ENCODE data around the gene CERKL.

The CERKL gene

DNA sequence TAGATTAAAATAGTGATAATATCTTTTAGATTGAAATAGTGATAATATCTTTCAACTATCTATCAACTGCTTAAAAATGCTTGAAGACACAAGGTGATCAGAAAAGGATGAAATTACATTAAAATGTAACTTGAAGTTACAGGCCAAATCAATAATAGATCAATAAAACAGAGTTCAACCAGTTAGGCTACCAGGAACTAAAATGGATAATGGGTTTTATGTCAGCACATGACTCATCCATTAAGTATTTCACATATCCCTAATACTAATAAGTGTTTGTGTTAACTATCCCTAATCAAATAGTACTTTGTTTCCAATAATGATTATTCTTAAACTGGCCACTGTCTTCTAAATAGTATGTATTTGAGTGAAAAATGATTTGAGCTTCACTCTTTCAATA lies 33.7 kb downstream of the CERKL start:
- DNase-seq, result no peak

DNA sequence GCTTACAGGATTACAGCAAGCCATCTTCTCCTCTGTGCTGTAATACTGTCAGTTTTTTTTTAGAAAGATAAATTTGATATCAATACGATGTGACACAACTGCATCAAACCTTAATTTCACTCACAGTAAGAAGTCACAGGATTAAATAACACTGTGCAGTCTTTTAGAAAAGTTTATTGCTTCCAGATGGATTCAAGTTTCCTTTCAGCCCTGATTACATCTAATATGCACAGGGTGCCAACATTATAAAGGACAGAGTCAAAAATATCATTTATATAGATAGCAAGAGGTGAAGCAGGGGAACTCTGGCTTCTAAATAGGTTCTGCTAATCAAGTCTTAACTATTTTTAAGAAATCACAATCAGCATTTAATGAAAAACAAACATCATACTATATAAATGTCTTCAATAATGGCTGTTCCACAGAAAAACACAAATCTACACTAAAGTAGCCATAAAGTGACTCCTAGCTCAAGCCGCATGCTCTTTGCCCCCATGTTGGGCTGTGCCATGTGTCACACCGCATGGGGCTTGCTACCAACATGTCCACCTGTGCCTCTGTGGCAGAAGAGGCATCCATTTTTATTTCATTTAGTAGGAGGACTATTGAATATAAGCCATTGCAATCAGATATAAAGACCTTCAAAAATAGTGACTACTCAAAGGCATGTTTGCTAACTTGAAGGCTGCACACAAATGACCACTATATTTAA lies 35.0 kb downstream of the CERKL start:
- DNase-seq, result no peak

- DNase-seq, result no peak
These were observed 37.4 kb downstream of the CERKL start for GRCh38 chr2:181619516-181619915.

GRCh38 chr2:181616715-181617114 lies 40.2 kb downstream of the CERKL start:
- no peak for DNase-seq

DNA sequence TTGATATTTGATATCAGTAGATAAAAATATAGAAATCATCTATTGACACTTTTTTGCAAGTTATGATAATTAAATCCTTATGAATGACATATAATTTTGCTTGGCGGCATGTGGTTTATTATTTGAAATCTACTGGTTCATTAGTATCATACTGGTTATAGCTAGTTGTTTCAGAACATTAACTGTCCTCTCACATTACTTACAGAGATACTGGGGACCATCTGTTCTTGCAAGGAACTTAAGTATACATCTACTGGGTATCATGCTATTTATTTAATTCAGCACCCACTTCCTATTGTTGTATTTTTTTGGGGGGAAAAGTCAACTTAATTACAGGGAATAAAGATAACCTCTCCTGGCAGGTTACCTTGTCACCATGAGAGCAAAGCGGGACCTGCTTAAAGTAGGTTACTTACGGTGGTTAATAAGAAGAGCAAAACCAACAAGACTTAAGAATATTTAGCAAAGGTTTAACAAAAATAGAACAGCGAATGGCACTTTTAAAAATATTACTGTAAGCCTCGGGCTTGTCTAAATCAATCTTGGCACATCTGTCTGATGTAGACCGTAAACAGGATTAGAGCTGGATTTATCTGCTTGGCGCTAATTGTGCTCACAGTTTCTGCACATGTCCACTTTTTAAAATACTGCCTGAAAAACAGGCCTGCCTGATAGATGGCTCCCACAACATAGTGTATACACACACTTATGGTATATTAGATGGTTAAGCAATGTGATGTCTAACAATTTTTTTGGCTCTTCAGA lies 41.8 kb downstream of the CERKL start:
- no peak for DNase-seq

DNA sequence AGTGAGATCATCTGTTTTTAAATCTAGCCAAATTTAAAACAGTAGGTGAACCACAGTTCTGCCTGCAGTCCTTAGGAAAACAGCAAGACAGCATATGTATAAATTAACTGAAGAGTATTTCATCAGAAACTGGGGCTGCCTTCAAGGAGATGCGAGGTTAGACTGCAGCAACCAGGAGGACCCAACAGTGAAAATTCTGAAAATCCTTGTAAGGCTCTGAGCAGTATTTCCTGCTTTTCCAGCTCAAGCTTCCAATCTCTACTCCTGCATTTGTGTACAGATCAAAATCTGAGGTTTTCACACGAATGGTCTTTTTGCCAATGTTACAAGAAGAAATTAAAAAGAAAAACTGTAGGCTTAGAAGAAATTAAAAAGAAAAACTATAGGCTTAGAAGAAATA lies 43.7 kb downstream of the CERKL start:
- no peak for DNase-seq

DNA sequence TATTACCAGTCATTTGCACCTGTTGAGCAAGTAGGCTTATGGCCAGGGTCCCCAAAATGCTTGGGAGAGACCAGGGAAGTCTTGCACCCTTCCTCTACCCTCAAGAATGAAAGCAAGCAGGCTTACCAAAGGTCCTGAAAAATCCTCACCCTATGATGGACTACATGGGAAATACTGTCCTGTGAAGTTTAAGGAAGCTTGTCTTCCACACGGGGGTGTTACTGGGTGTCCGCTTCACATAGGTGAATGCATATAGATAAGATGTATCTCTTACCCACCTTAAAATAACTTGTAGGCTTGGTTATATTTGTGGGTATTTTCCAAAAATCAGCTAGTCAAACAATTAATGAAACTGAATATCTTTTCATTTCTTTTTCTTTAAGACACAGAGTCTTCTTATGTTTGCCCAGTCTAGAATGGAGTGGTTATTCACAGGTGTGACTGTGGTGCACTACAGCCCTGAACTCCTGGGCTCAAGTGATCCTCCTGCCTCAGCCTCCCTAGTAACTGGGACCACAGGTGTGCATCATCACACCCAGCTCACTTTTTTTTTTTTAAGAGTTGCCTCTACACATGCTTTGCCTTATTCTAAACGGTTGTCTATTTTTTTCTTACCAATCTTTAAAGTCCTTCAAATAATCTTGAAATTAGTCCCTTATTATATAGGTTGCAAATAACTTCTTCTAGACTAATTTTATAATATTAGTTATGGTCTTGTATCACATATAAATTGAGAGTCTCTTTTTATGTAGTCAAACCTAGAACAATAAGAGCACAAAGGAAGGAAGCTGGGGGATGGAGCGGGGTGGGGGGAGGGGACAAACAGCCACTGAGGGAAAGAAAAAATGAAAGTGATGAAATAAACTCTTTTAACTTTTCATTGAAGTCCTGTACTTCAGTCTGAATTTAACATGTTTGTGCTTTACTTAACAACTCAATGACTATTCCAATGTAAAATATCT lies 49.0 kb downstream of the CERKL start:
- no peak for DNase-seq

DNA sequence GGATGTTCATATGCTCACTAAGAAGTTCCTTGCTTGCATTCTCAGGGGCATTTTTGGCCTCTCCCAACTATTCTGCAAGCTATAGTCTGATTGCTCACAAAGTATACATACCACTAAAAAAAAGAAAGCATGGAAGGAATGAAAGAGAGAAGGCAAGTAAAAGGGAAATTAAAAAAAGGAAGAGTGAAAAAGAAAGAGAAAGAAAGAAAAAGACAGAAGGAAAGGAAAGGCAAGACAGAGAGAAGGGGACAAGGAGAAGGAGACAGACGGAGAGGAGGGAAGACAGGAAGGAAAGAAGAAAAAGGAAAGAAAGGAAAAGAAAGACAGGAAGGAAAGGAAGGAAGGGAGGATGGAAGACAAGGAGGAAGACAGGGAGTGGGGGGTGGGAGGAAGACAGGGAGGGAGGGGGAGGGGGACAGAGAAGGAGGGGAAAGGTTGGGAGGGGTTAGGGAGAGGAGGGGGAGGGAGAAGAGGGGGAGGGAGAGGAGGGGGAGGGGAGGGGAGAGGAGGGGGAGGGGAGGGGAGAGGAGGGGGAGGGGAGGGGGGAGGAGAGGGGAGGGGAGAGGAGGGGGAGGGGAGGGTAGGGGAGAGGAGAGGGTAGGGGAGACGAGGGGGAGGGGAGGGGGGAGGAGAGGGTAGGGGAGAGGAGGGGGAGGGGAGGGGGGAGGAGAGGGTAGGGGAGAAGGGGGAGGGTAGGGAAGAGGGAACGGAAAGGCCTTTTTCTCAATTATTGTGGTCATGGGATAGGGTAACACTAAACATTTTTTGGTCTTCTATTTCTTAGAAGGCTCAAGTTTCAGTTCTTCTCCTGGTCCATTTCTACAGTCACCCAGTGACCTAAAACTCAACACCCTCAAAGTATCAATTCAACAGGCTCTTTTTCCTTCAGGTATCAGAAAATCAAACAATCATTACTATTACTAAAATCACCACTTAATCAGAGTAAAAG lies 50.7 kb downstream of the CERKL start:
- no peak for DNase-seq

- DNase-seq, result no peak
These were observed 54.9 kb downstream of the CERKL start for GRCh38 chr2:181602017-181602416.

GRCh38 chr2:181596556-181596955 lies 60.3 kb downstream of the CERKL start:
- no peak for DNase-seq

- no peak for DNase-seq
These were observed 62.6 kb downstream of the CERKL start for GRCh38 chr2:181594322-181594721.

DNA sequence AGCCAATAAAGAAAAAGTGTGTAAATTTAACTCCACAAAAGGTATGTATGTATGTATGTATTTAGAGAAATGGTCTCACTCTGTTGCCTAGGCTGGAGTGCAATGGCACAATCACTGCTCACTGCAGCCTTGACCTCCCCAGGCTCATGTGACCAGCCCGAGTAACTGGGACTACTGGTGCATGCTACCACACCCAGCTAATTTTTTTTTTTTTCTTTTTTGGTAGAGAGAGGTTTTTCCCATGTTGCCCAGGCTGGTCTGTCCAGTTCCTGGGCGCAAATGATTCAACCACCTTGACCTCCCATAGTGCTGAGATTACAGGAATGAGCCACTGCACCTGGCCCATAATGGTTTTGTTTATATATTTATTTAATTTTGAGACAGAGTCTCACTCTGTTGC lies 67.1 kb downstream of the CERKL start:
- DNase-seq, result no peak

GRCh38 chr2:181588546-181588945 lies 68.4 kb downstream of the CERKL start:
- no peak for DNase-seq

DNA sequence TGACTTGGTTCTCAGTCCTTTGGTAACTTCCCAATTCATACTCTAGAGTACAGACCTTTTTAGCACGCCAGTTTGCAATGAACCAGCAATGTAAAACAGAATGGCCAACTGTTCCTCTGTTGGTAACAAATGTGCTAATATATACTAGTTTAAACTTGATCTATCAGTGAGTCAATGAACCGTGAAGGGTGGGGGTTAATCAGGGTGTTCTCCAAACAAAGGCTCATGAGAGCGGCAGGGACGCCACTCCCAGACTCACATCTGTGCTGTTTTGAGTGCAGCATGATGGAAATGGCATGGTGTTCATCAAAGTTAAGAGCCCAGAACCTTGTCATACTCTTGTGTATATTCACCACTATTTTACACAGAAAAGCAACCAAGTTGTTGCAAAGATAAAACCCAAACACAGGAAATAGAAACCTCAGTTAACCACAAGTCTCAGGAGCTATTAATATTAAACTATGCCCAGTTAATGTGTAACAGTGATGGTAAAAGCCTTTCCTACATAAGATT lies 70.3 kb downstream of the CERKL start:
- peak in 1 of 2 donors; percentile 16 for DNase-seq

GRCh38 chr2:181585732-181586131 lies 71.2 kb downstream of the CERKL start:
- no peak for DNase-seq

- no peak for DNase-seq
These were observed 75.4 kb downstream of the CERKL start for GRCh38 chr2:181581534-181581933.

- DNase-seq, result no peak
These were observed 78.1 kb downstream of the CERKL start for GRCh38 chr2:181578829-181579228.

GRCh38 chr2:181576431-181576830 lies 80.5 kb downstream of the CERKL start:
- DNase-seq, result no peak

GRCh38 chr2:181575650-181576025 lies 81.3 kb downstream of the CERKL start:
- DNase-seq, result no peak

DNA sequence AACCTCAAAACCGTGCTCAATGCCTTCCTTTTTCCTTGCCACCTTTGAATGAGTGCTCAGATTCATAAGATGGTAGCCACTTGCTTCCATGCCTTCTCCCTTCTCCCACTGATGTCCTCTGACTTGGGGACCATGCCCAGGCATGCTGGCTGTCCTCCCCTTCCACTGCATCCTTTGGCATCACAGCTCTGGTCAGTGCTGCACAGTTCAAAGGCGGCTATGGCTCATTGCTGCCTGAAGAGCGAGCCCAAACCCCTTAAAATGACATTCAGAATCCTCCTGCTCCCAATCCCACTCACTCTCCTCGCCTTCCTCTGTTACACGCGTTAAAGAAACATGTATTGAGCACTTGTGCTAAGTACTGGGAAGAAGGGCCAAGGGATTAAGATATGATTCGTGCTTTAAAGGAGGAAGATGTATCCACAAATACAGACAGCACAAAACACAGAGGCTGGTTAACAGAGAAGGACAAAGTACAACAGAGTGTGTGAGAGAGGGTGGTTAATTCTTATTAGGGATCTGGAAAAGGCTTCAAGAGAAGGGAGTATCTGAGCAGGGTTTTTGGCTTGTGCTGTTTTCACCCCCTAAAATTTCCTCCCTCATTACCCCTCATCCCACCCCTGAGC lies 81.8 kb downstream of the CERKL start:
- DNase-seq, result no peak

DNA sequence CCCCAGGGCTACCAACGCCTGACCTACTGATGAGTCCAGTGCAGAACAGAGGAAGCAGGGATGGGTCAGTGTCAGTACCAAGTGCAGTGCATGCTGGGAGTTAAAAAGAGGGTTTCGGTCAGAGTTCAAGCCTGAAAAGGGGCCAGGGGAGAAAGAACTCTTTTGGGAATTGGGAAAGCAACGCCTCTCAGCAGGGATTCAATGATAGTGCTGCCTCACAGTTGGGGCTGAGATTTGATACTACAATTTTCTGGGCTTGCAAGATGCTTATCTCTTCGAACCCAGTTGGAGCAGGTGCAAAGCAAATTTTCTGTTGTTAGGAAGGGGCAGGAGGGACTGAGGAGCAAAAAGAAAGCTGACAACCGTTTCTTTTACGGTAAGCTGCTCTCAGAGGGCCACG lies 82.6 kb downstream of the CERKL start:
- DNase-seq, result no peak

Data from CD4-positive, alpha-beta T cell treated with Interleukin-4 for 1 hour (primary cell).